ENCODE data around the gene LDAH.
"Not testable (repeated sequence)": the region's sequence is repeated elsewhere in the genome, so short reads cannot be mapped to it uniquely, and the experiment has no call there.

The LDAH gene

DNA sequence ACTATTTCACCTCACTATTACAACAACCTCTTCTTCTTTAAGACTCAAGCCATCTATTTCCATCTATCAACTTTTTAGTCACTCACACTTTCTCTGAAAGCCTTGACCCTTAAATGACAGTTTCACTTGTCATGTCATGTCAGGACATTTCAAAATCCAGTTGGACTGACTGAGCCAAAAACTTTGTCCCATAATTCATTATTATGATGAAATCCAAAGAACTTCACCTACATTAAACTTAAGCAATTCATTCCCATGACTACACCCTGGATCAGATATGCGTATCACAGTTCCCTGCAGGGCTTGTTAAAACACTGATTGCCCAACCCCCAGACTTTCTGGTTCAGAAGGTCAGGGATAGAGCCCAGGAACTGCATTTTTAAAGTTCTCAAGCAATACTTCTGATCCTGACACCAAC, 26.5 kb downstream of the LDAH start:
- H3K4me3 ChIP-seq (ENCODE audit: low read length), result no peak overlapping the region
- peak; percentile 16 for DNase-seq (ENCODE audit: low read depth)
- TF ChIP-seq CTCF (conservative IDR thresholded peaks at IDR 0.05; ENCODE audit: low read length), result no peak

DNA sequence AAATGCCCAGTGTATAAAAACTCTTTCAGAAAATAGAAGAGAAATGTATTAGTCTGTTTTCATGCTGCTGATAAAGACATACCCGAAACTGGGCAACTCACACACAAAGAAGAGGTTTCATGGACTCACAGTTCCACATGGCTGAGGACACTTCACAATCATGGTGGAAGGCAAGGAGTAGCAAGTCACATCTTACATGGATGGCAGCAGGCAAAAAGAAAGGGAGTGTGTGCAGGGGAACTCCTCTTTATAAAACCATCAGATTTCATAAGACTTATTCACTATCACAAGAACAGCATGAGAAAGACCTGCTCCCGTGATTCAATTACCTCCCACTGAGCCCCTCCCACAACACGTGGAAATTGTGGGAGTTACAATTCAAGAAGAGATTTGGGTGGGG, 29.0 kb downstream of the LDAH start:
- DNase-seq (ENCODE audit: low read depth); H3K4me3 ChIP-seq (ENCODE audit: low read length): not testable (repeated sequence)

- peak; percentile 11 for DNase-seq (ENCODE audit: low read depth)
These were observed 41.1 kb downstream of the LDAH start for GRCh38 chr2:20781656-20782265.

GRCh38 chr2:20771299-20771698, 51.6 kb downstream of the LDAH start:
- no peak for TF ChIP-seq CTCF (conservative IDR thresholded peaks at IDR 0.05; ENCODE audit: low read length)
- H3K4me3 ChIP-seq (ENCODE audit: low read length), result no peak overlapping the region
- DNase-seq (ENCODE audit: low read depth), result peak; percentile 73

More at GRCh38 chr2:20781656-20782265, 41.1 kb downstream of the LDAH start:
- H3K4me3 ChIP-seq (ENCODE audit: low read length), result no peak overlapping the region
- TF ChIP-seq CTCF (conservative IDR thresholded peaks at IDR 0.05; ENCODE audit: low read length), result peak; percentile 62

- no peak for DNase-seq (ENCODE audit: low read depth)
- H3K4me3 ChIP-seq (ENCODE audit: low read length), result no peak overlapping the region
- TF ChIP-seq CTCF (conservative IDR thresholded peaks at IDR 0.05; ENCODE audit: low read length), result no peak
These were observed 55.9 kb downstream of the LDAH start for GRCh38 chr2:20766798-20767644.

GRCh38 chr2:20766213-20766612, 56.7 kb downstream of the LDAH start:
- no peak for DNase-seq (ENCODE audit: low read depth)
- TF ChIP-seq CTCF (conservative IDR thresholded peaks at IDR 0.05; ENCODE audit: low read length), result no peak
- no peak overlapping the region for H3K4me3 ChIP-seq (ENCODE audit: low read length)

GRCh38 chr2:20762945-20763683, 59.8 kb downstream of the LDAH start:
- TF ChIP-seq CTCF (conservative IDR thresholded peaks at IDR 0.05; ENCODE audit: low read length), result no peak
- H3K4me3 ChIP-seq (ENCODE audit: low read length), result no peak overlapping the region
- no peak for DNase-seq (ENCODE audit: low read depth)

Data from AG10803 (cell line).